Esophagus muscularis mucosa (tissue), 3 donors: ENCODE measurements around the gene LHB.

Source experiments
- POLR2A ChIP-seq: fragments of 450-650 bp; IDR thresholded peaks from one replicate; pipeline ENCODE4 v1.6.1; 2017; ENCODE audit warnings: antibody characterized with exemption, moderate library complexity, mild to moderate bottlenecking, low read depth
- POLR2AphosphoS5 ChIP-seq, 2 donors: sonication (generic); formaldehyde crosslinking; IDR thresholded peaks; one replicate each; pipeline ENCODE4 v1.6.1; 2017; ENCODE audit warnings: antibody characterized with exemption in 2 of 2
- TF ChIP-seq, protein P1 (sequence below), 3 experiments: fragments of 200-600 bp in 2 of 3; fragments of 450-650 bp in 1 of 3; sonication (generic) in 2 of 3; IDR thresholded peaks; one replicate each; pipeline ENCODE4 v1.5.1; 2017 to 2019; ENCODE audit warnings: antibody characterized with exemption in 3 of 3, mild to moderate bottlenecking in 2 of 3, moderate library complexity in 1 of 3

DNA sequence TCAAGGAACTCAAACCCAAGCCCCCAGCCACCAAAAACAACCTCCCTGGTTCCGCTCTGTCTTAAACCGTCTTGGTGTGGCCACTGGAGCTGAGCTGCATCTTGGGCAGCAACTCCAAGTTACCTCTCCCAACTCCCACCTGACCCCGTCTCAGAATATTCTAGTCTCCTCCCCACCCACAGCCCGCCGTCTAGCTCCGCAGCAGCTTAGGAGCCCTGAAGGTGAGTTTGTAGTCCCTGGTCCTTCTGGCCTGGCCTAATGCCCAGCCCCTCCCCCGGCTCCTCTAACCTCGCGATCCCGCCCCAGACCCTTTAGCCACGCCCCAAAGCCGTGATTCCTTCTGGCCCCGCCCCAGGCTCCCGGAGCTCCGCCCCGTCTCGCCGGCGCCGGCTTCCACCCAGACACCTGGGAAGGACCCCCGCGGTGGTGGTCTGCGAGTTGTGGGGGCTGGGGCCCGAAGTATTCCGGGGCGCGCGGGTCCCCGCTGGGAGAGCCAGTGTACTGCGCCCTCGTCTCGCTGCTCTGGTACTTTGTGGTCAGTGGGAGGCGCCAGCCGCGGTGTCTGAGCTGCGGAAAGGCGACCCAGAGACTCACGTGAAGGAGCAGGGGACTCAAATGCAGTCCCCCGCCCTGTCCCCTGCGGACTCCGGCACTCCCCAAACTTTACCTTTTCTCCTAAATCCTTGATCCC, 2.5 kb upstream of the LHB start:
- TF ChIP-seq, protein P1, sequence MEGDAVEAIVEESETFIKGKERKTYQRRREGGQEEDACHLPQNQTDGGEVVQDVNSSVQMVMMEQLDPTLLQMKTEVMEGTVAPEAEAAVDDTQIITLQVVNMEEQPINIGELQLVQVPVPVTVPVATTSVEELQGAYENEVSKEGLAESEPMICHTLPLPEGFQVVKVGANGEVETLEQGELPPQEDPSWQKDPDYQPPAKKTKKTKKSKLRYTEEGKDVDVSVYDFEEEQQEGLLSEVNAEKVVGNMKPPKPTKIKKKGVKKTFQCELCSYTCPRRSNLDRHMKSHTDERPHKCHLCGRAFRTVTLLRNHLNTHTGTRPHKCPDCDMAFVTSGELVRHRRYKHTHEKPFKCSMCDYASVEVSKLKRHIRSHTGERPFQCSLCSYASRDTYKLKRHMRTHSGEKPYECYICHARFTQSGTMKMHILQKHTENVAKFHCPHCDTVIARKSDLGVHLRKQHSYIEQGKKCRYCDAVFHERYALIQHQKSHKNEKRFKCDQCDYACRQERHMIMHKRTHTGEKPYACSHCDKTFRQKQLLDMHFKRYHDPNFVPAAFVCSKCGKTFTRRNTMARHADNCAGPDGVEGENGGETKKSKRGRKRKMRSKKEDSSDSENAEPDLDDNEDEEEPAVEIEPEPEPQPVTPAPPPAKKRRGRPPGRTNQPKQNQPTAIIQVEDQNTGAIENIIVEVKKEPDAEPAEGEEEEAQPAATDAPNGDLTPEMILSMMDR (IDR thresholded peaks at IDR 0.05), result no peak
- TF ChIP-seq POLR2A (no peak), POLR2AphosphoS5 (IDR thresholded peaks at IDR 0.05) (no peak)
